H1 (cell line): Measurements from ENCODE around the gene MEIOSIN. TPM values are rescaled to one million over a fixed set of nuclear protein-coding genes. Genes with fewer than 3 reads are reported as not detected.
A peak's percentile ranks its signal among the peaks of the same experiment; 100 is the strongest.

Source experiments
- ASH2L ChIP-seq: fragments of 200-600, 300-600 bp; sonication (generic); IDR thresholded peaks from one replicate; pipeline ENCODE4 v1.7.1; 2017; ENCODE audit warnings: low read length
- BRCA1 ChIP-seq: IDR thresholded peaks from 2 replicates; pipeline ENCODE4 v1.6.1; 2012; ENCODE audit warnings: low read depth, low read length, improper control_type of control experiment
- CREB1 ChIP-seq: IDR thresholded peaks from 2 replicates; pipeline ENCODE4 v1.6.1; 2012; ENCODE audit warnings: inconsistent platforms
- CTBP2 ChIP-seq: IDR thresholded peaks from 2 replicates; pipeline ENCODE4 v1.7.0; 2011; ENCODE audit warnings: borderline replicate concordance, mild to moderate bottlenecking, moderate library complexity, mixed read lengths, low read length; ENCODE audit not compliant: insufficient read depth, insufficient read length
- FOSL1 ChIP-seq: IDR thresholded peaks from 2 replicates; pipeline ENCODE4 v1.6.1; 2011; ENCODE audit warnings: mild to moderate bottlenecking, low read depth, low read length, moderate library complexity; ENCODE audit not compliant: insufficient read depth
- GABPA ChIP-seq: IDR thresholded peaks from 2 replicates; pipeline ENCODE4 v1.6.1; 2011; ENCODE audit warnings: mild to moderate bottlenecking, low read length, moderate library complexity, borderline replicate concordance; ENCODE audit not compliant: insufficient read depth
- KDM4A ChIP-seq: IDR thresholded peaks from one replicate; pipeline ENCODE4 v1.7.1; 2012; ENCODE audit warnings: low read depth, mild to moderate bottlenecking, moderate library complexity, low read length, inconsistent platforms; ENCODE audit not compliant: severe bottlenecking
- NANOG ChIP-seq: IDR thresholded peaks from 2 replicates; pipeline ENCODE4 v1.6.1; 2011; ENCODE audit warnings: low read length, low read depth, mild to moderate bottlenecking, inconsistent platforms; ENCODE audit not compliant: insufficient read depth, poor library complexity, severe bottlenecking
- RAD21 ChIP-seq, 2 experiments: IDR thresholded peaks in 1 of 2; conservative IDR thresholded peaks in 1 of 2; 2 replicates each; pipeline ENCODE4 v1.6.1; 2011; ENCODE audit warnings: low read depth in 2 of 2, low read length in 2 of 2, improper control_type of control experiment in 1 of 2, inconsistent platforms in 1 of 2, mild to moderate bottlenecking in 1 of 2, moderate library complexity in 1 of 2
- SIN3A ChIP-seq, 2 experiments: IDR thresholded peaks in 1 of 2; conservative IDR thresholded peaks in 1 of 2; 2 replicates each; pipeline ENCODE4 v1.6.1; 2011 to 2012; ENCODE audit warnings: low read length in 2 of 2, improper control_type of control experiment in 1 of 2, low read depth in 1 of 2, mild to moderate bottlenecking in 1 of 2
- SP2 ChIP-seq: IDR thresholded peaks from 2 replicates; pipeline ENCODE4 v1.6.1; 2012; ENCODE audit warnings: mild to moderate bottlenecking, low read length, inconsistent platforms
- SP4 ChIP-seq: IDR thresholded peaks from 2 replicates; pipeline ENCODE4 v1.6.1; 2012; ENCODE audit warnings: low read length, inconsistent platforms
- TAF1 ChIP-seq: IDR thresholded peaks from 2 replicates; pipeline ENCODE4 v1.6.1; 2011; ENCODE audit warnings: mild to moderate bottlenecking, low read depth, low read length
- TCF12 ChIP-seq: IDR thresholded peaks from 2 replicates; pipeline ENCODE4 v1.6.1; 2011; ENCODE audit warnings: low read depth, mild to moderate bottlenecking, low read length
- polyA plus RNA-seq, 7 experiments: library from polyadenylated mRNA; depleted of rRNA in 3 of 7; stranded (reverse) in 5 of 7; unstranded in 2 of 7; fragments of >200 nt in 5 of 7; fragments of 200-250 nt in 2 of 7; gene quantifications; 1 replicate in 5 of 7; 2 replicates in 1 of 7; 4 replicates in 1 of 7; pipeline versions ENCODE4 v1.2.1 to v1.2.3, GENCODE V29; 2011 to 2013; ENCODE audit warnings: missing spikeins in 2 of 7, mixed read lengths in 2 of 7
- total RNA-seq: library from RNA; stranded (reverse); fragmentation: NEBNext Ultra II Directional; extraction: Animal tissue kit (Norgen Biotek cat#: 25700); gene quantifications from 2 replicates; pipeline ENCODE4 v1.2.1, GENCODE V29; 2021

MEIOSIN gene
- total and polyA plus RNA-seq, 2 of the 8 experiments (the other 6 are each of a cell fraction or from before 2014, with no cell fraction given) = 0.11 TPM; not detected in 1

DNA sequence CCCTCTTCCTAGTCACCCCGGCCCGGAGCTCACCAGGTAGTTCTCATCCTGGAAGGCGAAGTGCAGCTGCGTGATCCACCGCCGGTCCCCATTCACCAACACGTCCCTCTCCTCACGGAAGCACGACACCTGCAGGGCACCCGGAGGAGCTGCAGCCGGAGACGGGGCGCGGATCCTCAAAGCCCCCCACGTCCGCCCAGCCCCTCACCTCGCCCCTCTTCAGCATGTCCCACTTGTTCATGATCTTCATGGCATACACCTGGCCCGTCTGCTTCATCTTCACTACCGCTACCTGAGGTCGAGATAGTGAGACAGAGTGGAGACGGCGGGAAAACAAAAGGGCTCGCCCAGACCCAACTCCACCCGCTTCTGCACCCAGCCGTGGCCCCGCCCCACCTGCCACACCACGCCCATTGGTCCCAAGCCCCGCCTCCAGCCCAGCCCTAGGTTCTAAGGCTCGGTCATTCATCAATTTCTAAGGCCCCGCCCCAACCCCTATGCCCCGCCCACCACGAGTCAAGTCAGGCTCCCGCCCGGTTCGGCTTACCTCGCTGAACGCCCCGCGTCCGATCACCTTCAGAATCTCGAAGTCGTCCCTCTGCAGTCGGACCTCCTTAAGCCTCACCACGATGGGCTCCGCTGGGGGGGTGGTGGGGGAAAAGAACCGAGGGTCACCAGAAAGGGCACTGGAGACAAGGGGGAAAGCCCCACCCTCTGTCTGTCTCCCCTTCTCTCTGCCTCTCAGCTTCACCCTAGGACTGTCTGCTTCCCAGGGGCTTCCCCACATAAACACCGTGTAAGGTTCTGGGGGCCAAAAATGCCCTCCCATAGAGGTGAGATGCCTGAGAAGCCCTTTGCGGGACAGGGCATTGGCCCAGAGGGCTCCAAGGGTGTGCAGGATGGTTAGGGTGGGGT, 46.2 kb downstream of the MEIOSIN start (continued):
- TF ChIP-seq SP4 (peak; percentile 81), ASH2L (no peak), BRCA1 (no peak), SIN3A (conservative IDR thresholded peaks at IDR 0.05 in 1 of 2, IDR thresholded peaks at IDR 0.05 in 1 of 2; ENCODE audit: low read depth in 1 of 2, low read length in 2 of 2) (0 out of 4 replicates have a peak, but pooled peaks of 1 of the 2 experiments have one; percentile 21), TAF1 (peak; percentile 24; the same call in 1 of the 2 replicates), TCF12 (0 out of 2 replicates have a peak, but pooled peaks have one; percentile 18), GABPA (0 out of 2 replicates have a peak, but pooled peaks have one; percentile 25), KDM4A (peak; percentile 30), CREB1 (peak; percentile 20; the same call in 1 of the 2 replicates), NANOG (no peak), FOSL1 (no peak), RAD21 (IDR thresholded peaks at IDR 0.05 in 1 of 2, conservative IDR thresholded peaks at IDR 0.05 in 1 of 2; ENCODE audit: low read depth in 2 of 2, low read length in 2 of 2) (peak; percentile 45 to 52; a peak in 3 of 4 replicates), CTBP2 (no peak), SP2 (no peak)
- TF ChIP-seq, all 59 proteins: peak for 12
